NOMO-1 treated with dmso at 0.1 percent for 144 hours (cell line): Measurements from ENCODE around the gene F12.
"Not testable (repeated sequence)": the region's sequence is repeated elsewhere in the genome, so short reads cannot be mapped to it uniquely, and the experiment has no call there.

Source experiments
- DNase-seq: peaks from one replicate; lab custom pipeline; 2025; ENCODE audit not compliant: unreplicated experiment; lab: John Stamatoyannopoulos, UW

Gene F12

GRCh38 chr5:177370488-177371119 is 38.8 kb downstream of the F12 start:
- no peak for DNase-seq

DNA sequence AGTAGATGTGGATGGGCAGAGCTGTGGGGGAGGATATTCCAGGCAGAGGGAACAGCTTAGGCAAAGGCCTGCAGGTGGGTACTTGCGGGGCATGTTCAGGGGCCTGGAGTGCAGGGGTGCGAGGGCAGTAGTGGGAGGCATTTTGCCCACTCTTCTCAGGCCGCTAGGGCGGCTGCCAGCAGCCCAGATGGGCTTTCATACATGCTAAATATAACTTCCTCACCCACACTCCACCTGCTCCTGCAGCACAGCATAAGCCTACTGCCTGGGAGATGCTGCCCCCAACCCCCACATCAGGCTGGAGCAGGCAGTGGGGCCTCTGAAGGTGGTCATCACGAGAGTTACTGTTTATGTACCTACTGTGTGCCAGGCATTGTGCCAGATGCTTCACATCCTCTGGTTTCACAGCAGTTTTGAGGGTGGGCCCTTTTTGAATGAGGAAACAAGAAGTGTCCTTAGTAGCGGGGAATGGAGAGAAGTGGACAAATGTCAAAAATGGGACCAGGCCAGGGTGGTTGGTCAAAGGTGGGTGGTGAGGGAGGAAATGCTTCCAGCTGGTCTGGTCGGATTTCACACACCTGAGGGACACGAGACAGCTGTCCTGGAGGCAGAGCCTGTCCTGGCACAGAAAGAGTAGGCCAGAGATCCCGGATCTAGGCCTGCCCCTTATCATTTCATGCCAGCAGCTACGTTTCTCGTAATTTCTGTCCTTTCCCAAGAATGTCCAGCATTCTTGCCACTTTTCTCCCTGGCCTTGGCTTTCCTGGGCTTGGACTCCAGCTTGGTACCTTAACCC is 39.5 kb downstream of the F12 start:
- DNase-seq, result no peak

GRCh38 chr5:177368869-177369644 is 40.3 kb downstream of the F12 start:
- DNase-seq, result no peak

DNA sequence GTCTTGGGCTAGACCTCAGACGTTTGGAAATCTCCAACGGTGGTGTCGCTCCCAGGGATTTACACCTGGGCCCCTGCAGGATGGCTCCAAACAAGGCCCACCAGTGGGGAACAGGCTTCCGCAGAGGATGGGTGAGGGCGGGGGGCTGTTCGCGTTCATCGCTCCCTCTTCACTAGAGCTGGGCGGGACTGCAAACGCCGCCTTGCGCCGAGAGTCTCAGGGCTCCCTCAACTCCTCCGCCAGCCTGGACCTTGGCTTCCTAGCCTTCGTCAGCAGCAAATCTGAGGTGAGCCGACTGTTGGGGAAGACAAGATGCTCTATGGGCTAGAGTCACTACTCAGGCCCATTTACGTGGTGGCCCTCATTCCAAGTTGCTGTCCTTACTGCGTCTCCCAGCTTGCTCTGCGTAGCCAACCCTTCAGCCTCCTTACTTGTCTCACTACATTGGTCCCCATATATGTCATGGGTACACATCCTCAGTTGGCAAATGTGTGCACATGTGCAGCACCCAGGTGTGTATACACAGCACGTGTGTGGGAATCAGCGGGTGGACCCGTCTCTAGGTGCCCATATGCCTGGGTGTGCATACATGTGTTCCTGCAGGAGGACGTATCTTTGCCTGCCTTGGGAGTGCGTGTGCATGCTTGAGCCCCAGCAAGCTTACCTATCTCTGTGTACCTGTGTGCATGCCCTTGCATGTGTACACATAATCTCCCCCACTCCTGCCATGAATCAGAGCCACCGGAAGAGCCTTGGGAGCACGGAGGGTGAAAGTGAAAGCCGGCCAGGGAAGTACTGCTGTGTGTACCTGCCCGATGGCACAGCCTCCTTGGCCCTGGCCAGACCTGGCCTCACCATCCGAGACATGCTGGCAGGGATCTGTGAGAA is 41.1 kb downstream of the F12 start:
- DNase-seq, result no peak

DNA sequence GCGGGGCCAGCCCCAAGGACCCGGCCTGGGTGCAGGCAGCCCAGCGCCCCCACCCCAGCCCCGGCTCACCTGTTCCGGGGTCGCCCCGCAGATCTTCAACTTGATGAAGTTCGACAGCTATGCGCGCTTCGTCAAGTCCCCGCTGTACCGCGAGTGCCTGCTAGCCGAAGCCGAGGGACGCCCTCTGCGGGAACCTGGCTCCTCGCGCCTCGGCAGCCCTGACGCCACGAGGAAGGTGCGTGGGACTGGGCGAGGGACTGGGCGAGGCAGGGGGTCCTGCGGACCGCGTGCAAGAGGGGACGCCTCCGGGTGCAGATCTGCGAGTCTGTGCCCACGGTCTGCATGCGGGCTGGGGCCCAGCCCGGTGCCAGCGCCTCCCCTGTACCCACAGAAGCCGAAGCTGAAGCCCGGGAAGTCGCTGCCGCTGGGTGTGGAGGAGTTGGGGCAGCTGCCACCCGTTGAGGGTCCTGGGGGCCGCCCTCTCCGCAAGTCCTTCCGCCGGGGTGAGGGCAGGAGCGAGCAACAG is 42.0 kb downstream of the F12 start:
- DNase-seq, result no peak

GRCh38 chr5:177366528-177367322 is 42.6 kb downstream of the F12 start:
- DNase-seq, result no peak

- DNase-seq, result no peak
Measured at GRCh38 chr5:177365845-177366527, 43.4 kb downstream of the F12 start.

- no peak for DNase-seq
Measured at GRCh38 chr5:177364159-177364962, 45.0 kb downstream of the F12 start.

- no peak for DNase-seq
Measured at GRCh38 chr5:177363565-177363964, 45.8 kb downstream of the F12 start.

GRCh38 chr5:177362610-177363507 is 46.5 kb downstream of the F12 start:
- DNase-seq, result no peak

DNA sequence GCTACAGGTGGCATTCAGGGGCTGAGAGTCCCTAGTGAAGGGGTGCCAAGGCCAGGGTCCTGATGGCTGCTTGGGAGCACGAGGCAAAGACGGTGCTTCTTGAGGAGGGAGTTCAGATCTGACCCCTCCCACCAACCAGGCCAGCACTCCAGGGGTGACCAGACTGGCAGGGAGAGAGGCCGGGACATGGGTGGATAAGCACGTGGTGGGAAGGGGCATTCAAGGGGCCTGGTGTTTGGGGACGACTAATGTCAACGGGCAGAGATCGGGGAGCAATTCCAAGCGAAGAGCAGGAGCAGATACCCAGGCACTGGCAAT is 47.1 kb downstream of the F12 start:
- no peak for DNase-seq

- DNase-seq, result peak; percentile 60
Measured at GRCh38 chr5:177361418-177362291, 47.7 kb downstream of the F12 start.

- not testable (repeated sequence) for DNase-seq
Measured at GRCh38 chr5:177360740-177361139, 48.6 kb downstream of the F12 start.

DNA sequence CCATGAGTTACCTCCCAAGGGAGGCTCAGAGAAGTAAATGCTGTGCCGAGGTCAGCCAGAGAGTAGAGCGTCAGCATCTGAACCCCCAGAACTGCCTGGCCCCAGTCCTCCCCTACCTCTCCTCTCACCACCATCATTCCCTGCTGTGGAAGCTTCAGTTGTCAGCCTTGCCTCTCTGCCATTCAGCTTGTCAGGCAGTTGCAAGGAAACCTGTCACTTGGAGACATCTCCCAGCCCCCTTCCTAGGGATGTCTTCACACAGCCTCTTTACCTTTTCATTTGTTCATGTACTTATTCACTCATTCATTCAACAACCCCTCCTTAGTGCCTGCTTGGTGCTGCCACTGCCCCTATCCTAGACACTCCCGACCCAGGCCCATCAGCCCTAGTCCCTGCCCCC is 49.5 kb downstream of the F12 start:
- DNase-seq, result no peak

DNA sequence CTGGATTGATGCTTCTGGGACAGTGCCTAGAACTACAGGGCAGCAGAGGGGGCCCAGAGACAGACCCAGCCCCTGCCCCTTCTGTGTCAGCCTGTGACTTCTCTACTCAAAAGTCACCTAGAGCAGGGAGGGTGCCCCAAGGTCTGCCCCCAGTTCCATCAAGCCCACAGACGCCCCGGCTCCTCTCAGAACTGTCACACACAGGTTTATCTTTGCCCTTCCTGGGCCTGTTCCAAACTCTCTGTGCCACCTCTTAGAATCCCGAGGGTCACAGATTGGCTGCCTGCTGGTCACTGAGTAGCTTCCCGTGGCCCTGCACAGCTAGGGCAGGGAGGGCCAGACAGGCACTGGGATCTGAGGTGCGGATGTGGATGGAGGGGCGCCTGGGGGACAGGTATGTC is 49.9 kb downstream of the F12 start:
- no peak for DNase-seq

- DNase-seq, result no peak
Measured at GRCh38 chr5:177358370-177358819, 51.0 kb downstream of the F12 start.
